Mesendoderm (in vitro differentiated cells): ENCODE measurements around the gene IFRD1.

ENCODE experiments used
- DNase-seq: peaks from one replicate; pipeline ENCODE4 v3.0.0; 2013
- H2AK5ac ChIP-seq: 2 replicates; pipeline ENCODE4 v1.6.1; 2013; ENCODE audit warnings: low read length, inconsistent platforms
- H2BK120ac ChIP-seq: 2 replicates; pipeline ENCODE4 v1.6.1; 2013; ENCODE audit warnings: low read depth, mild to moderate bottlenecking, low read length, moderate library complexity, mixed read lengths
- H2BK15ac ChIP-seq: replicated peaks from 2 replicates; pipeline ENCODE4 v1.6.1; 2013; ENCODE audit warnings: low read depth, mild to moderate bottlenecking, moderate library complexity
- H2BK5ac ChIP-seq: 2 replicates; pipeline ENCODE4 v1.6.1; 2013; ENCODE audit warnings: low read length, inconsistent platforms
- H3K18ac ChIP-seq: 2 replicates; pipeline ENCODE4 v1.6.1; 2013; ENCODE audit warnings: mild to moderate bottlenecking, low read length, mixed read lengths
- H3K23ac ChIP-seq: one replicate; pipeline ENCODE4 v1.6.1; 2013; ENCODE audit warnings: low read length
- H3K27ac ChIP-seq: 2 replicates; pipeline ENCODE4 v1.5.1; 2013; ENCODE audit warnings: low read depth, mild to moderate bottlenecking, inconsistent platforms, low read length, moderate library complexity
- H3K27me3 ChIP-seq: 2 replicates; pipeline ENCODE4 v1.6.1; 2013; ENCODE audit warnings: low read length, control low read depth, mild to moderate bottlenecking, inconsistent platforms; ENCODE audit not compliant: insufficient read depth, poor library complexity
- H3K36me3 ChIP-seq: 2 replicates; pipeline ENCODE4 v1.6.1; 2013; ENCODE audit warnings: low read length, inconsistent platforms; ENCODE audit not compliant: control insufficient read depth, insufficient read depth
- H3K4ac ChIP-seq: one replicate; pipeline ENCODE4 v1.6.1; 2013; ENCODE audit warnings: low read depth, mild to moderate bottlenecking, low read length, moderate library complexity
- H3K4me1 ChIP-seq: 2 replicates; pipeline ENCODE4 v1.6.1; 2013; ENCODE audit warnings: low read depth, low read length, inconsistent platforms; ENCODE audit not compliant: control insufficient read depth
- H3K4me2 ChIP-seq: 2 replicates; pipeline ENCODE4 v1.6.1; 2013; ENCODE audit warnings: low read length
- H3K4me3 ChIP-seq: 2 replicates; pipeline ENCODE4 v1.5.1; 2013; ENCODE audit warnings: mild to moderate bottlenecking, low read length
- H3K56ac ChIP-seq: one replicate; pipeline ENCODE4 v1.6.1; 2013; ENCODE audit warnings: low read length
- H3K79me1 ChIP-seq: 2 replicates; pipeline ENCODE4 v1.6.1; 2013; ENCODE audit warnings: low read length, inconsistent platforms
- H3K79me2 ChIP-seq: 2 replicates; pipeline ENCODE4 v1.6.1; 2013; ENCODE audit warnings: mild to moderate bottlenecking, low read length; ENCODE audit not compliant: control insufficient read depth, insufficient read depth
- H3K9ac ChIP-seq: 2 replicates; pipeline ENCODE4 v1.6.1; 2013; ENCODE audit warnings: low read length, inconsistent platforms
- H4K5ac ChIP-seq: one replicate; pipeline ENCODE4 v1.6.1; 2013; ENCODE audit warnings: low read length
- H4K8ac ChIP-seq: one replicate; pipeline ENCODE4 v1.6.1; 2013; ENCODE audit warnings: low read depth, mild to moderate bottlenecking, control low read depth, low read length, moderate library complexity
- WGBS: extraction: QIAGEN DNeasy Blood & Tissue Kit; methylation state at CpG from one replicate; pipeline ENCODE4 v1.1.7; 2013; ENCODE audit warnings: low lambda C conversion rate, missing lambda C conversion rate; ENCODE audit not compliant: insufficient coverage; ENCODE audit errors: extremely low coverage; 5-methylcytosine and 5-hydroxymethylcytosine counted together

IFRD1 gene

DNA sequence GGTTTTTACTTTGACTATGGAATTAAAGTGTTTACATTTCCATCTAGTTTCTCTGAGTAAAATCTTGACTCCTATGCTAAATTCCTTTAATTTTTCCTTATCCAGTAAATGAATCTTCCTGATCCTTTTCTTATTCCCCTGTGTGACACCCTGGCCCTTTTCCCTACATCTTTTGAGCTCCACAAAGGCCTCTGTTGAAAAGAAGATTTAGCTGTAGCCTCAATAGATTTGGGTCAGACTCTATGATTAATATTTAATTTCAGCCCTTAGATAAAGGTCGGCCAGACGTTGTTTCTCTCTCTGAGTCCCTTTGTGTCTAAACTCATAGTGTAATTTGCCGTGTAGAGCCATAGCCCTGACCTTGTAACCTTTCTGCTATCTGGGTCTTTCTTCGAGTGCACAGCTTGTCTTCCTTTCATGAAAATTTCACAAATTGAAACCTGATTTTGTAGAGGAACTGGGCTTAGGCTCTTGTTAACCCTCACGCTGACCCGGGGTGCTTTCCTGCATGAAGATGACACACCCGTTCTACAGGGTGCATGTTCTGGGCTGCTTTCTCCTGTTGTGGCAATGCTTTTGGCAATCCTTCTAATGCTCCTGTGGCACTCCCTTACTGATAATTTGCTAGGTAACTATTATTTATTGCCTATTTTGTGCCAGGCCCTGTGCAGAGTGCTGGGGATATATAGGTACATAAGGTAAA, 51.7 kb downstream of the IFRD1 start:
- no peak overlapping the region for H3K4me2 ChIP-seq
- H2BK15ac ChIP-seq, result no peak overlapping the region
- H2BK120ac ChIP-seq, result no peak overlapping the region
- no peak overlapping the region for H3K4me3 ChIP-seq
- no peak overlapping the region for H3K23ac ChIP-seq
- no peak overlapping the region for H3K18ac ChIP-seq
- no peak overlapping the region for H3K56ac ChIP-seq
- H3K4ac ChIP-seq, result no peak overlapping the region
- no peak overlapping the region for H3K9ac ChIP-seq
- DNase-seq, result no peak
- H3K4me1 ChIP-seq, result no peaks in the 10 kb centered on the region
- no peak overlapping the region for H4K8ac ChIP-seq
- no peak overlapping the region for H2AK5ac ChIP-seq
- H3K79me1 ChIP-seq, result no peaks in the 10 kb centered on the region
- H3K36me3 ChIP-seq, result no peaks in the 10 kb centered on the region
- no peaks in the 10 kb centered on the region for H3K79me2 ChIP-seq
- no peak overlapping the region for H4K5ac ChIP-seq
- no peak overlapping the region for H3K27ac ChIP-seq
- no CpG with 5 or more reads among the region's 7 CpGs for WGBS
- no peak overlapping the region for H2BK5ac ChIP-seq
- H3K27me3 ChIP-seq, result no peaks in the 10 kb centered on the region

- H3K4me3 ChIP-seq, result no peak overlapping the region
- no peaks in the 10 kb centered on the region for H3K79me1 ChIP-seq
- H2BK120ac ChIP-seq, result no peak overlapping the region
- no peak overlapping the region for H3K23ac ChIP-seq
- no peak overlapping the region for H3K4ac ChIP-seq
- no peak overlapping the region for H3K56ac ChIP-seq
- H3K18ac ChIP-seq, result no peak overlapping the region
- no peaks in the 10 kb centered on the region for H3K36me3 ChIP-seq
- no peaks in the 10 kb centered on the region for H3K27me3 ChIP-seq
- H3K27ac ChIP-seq, result no peak overlapping the region
- DNase-seq, result no peak
- no peak overlapping the region for H3K9ac ChIP-seq
- H3K79me2 ChIP-seq, result no peaks in the 10 kb centered on the region
- no peak overlapping the region for H3K4me2 ChIP-seq
- no CpG with 5 or more reads among the region's 2 CpGs for WGBS
- H4K8ac ChIP-seq, result no peak overlapping the region
- no peak overlapping the region for H2BK5ac ChIP-seq
- no peak overlapping the region for H2AK5ac ChIP-seq
- no peak overlapping the region for H2BK15ac ChIP-seq
- no peak overlapping the region for H4K5ac ChIP-seq
- H3K4me1 ChIP-seq, result no peaks in the 10 kb centered on the region
Measured at GRCh38 chr7:112502700-112503099, 52.4 kb downstream of the IFRD1 start.

DNA sequence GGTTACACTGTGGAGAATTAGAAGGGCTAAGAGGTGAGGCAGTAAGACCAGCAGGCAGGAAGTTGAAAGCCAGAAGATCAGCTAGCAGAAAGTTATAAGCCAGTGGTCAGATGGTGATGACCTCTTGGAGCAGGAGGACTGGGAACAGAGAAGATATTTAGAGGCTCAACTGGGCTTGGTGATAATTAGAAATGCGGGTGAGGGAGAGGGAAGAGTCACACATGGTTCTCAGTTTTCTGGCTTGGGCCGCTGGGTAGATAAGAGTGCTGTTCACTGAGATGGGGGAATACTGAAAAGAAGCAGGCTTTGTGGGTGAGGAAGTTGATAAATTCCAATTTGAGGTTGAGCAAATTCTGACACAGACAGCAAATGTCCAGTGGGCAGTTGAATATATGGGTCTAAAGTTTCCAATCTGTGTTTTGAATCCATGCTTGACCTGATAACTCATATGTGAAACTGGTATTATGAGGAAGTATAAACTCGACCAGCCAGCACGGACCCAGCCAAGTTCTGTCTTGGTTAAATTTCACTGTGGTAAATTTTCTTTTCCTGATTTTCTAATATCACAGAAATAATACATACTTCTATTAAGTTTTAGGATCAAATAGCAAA, 53.2 kb downstream of the IFRD1 start:
- Histone ChIP-seq H2BK120ac (no peak overlapping the region), H2BK15ac (no peak overlapping the region), H3K18ac (no peak overlapping the region), H3K79me1 (no peaks in the 10 kb centered on the region), H3K4me1 (no peaks in the 10 kb centered on the region), H2AK5ac (no peak overlapping the region), H3K4ac (no peak overlapping the region), H3K56ac (no peak overlapping the region), H3K27ac (no peak overlapping the region), H3K23ac (no peak overlapping the region), H3K9ac (no peak overlapping the region), H4K5ac (no peak overlapping the region), H3K36me3 (no peaks in the 10 kb centered on the region), H3K4me3 (no peak overlapping the region), H4K8ac (no peak overlapping the region), H3K79me2 (no peaks in the 10 kb centered on the region), H3K4me2 (no peak overlapping the region), H2BK5ac (no peak overlapping the region), H3K27me3 (no peaks in the 10 kb centered on the region)
- DNase-seq, result peak; percentile 10
- WGBS, result no CpG with 5 or more reads among the region's 4 CpGs

- Histone ChIP-seq H3K4ac (no peak overlapping the region), H3K9ac (no peak overlapping the region), H3K27ac (no peak overlapping the region), H3K4me3 (no peak overlapping the region), H2AK5ac (no peak overlapping the region), H3K36me3 (no peaks in the 10 kb centered on the region), H3K27me3 (no peaks in the 10 kb centered on the region), H3K18ac (no peak overlapping the region), H4K8ac (no peak overlapping the region), H3K4me2 (no peak overlapping the region), H3K23ac (no peak overlapping the region), H2BK120ac (no peak overlapping the region), H3K79me2 (no peaks in the 10 kb centered on the region), H3K4me1 (no peaks in the 10 kb centered on the region), H2BK15ac (no peak overlapping the region), H3K56ac (no peak overlapping the region), H4K5ac (no peak overlapping the region), H3K79me1 (no peaks in the 10 kb centered on the region), H2BK5ac (no peak overlapping the region)
- no CpG with 5 or more reads among the region's 5 CpGs for WGBS
- no peak for DNase-seq
Measured at GRCh38 chr7:112504093-112504695, 53.9 kb downstream of the IFRD1 start.

DNA sequence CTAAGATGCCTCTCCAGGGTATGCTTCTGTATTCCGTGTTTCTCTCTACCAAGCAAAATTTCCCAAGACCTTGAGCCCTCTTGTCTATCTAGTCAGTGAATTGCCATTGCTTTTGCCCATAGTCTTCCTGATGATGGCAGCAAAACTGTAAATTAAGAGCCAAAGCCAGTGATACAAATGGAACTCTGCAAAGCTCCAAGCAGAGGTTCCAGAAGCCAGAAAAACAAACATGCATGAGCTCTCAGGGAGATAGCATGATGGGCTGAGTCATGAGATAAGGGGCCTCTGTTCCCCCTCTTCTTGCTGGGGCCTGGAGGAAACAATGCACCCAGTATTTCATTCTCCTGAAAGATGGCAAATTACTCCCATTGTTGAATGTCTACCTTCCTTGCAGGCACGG, 55.2 kb downstream of the IFRD1 start:
- Histone ChIP-seq H3K56ac (no peak overlapping the region), H3K79me1 (no peaks in the 10 kb centered on the region), H3K4me1 (no peaks in the 10 kb centered on the region), H2BK15ac (no peak overlapping the region), H3K4me3 (no peak overlapping the region), H2BK5ac (no peak overlapping the region), H3K27me3 (no peaks in the 10 kb centered on the region), H3K79me2 (no peaks in the 10 kb centered on the region), H2BK120ac (no peak overlapping the region), H3K23ac (no peak overlapping the region), H3K4ac (no peak overlapping the region), H3K18ac (no peak overlapping the region), H4K5ac (no peak overlapping the region), H3K27ac (no peak overlapping the region), H3K9ac (no peak overlapping the region), H3K36me3 (no peaks in the 10 kb centered on the region), H3K4me2 (no peak overlapping the region), H2AK5ac (no peak overlapping the region), H4K8ac (no peak overlapping the region)
- peak; percentile 40 for DNase-seq
- WGBS, result no CpG with 5 or more reads among the region's 2 CpGs
